NCI-H2029 treated with DMSO at 0.1 percent for 48 hours (cell line): ENCODE results near the gene AP3D1.
"Not testable (repeated sequence)": the region's sequence is repeated elsewhere in the genome, so short reads cannot be mapped to it uniquely, and the experiment has no call there.

Experiments used
- DNase-seq: peaks from one replicate; lab custom pipeline; 2025; lab: John Stamatoyannopoulos, UW

Gene AP3D1

DNA sequence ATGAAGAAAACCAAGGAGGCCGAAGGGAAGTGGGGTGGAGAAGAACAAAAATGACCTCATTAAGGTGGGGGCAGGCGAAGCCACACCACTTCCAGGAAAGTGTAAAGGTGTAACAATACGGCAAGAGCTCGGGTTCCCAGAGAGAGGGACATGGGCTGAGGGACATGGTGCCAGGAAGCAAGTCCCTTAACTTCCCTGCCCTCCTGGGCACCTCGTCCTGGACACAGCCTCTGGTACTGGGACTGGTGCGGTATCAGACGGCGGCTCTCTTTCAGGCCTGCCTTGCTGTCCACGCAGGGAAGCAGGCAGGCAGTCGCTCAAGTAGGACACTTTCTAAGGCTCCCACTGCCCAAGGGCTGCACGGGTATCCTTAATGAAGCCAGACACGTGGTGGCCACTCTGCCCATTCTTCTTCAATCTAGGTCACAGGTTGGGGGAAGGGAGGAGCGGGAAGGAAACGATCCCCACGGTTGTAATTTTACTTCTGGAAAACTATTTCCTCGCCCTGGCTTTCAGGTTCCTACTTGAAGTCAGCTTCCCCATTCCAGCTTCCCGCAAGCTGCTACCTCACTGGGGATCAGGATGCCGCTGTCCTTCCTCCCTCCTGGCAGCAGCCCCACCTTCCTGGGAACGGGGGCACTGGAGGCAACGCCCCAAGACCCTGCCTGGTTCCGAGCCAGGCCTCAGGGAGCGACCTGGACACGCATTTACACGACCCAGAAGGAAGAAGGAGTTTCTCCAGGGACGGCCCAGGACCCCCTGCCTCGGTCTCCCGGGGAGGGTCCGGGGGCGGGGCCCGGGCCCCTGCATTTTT, 1.2 kb downstream of the AP3D1 start:
- DNase-seq, result no peak

DNA sequence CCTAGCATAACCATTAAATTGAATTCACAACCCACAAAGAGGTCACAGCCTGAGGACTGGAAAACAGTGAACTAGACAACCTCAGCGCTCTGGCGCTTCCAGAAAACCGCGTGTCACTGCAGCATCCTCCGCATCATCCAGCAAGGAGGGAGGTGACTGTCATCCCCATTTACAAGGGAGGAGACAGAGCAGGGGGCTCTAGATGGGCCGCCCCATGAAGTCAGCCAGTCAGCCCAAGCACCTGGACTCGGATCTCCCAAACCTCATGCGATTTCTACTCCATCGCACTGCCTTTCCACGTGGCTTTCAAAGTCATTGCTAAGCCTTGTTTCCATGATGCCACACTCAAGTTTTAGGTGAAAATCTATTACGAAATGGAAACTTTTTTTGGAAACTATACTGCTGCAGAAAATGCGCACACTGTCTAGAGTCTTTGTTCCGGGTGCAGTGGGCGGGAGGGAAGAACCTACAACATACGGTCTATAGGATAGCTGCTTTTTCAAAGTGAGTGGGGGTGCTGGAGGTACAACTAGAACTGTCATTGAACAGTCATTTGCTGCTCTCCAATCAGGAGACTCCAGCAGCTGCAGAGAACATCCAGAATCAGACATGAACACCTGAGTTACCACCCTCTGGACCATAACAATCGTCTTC, 2.8 kb downstream of the AP3D1 start:
- DNase-seq, result no peak

DNA sequence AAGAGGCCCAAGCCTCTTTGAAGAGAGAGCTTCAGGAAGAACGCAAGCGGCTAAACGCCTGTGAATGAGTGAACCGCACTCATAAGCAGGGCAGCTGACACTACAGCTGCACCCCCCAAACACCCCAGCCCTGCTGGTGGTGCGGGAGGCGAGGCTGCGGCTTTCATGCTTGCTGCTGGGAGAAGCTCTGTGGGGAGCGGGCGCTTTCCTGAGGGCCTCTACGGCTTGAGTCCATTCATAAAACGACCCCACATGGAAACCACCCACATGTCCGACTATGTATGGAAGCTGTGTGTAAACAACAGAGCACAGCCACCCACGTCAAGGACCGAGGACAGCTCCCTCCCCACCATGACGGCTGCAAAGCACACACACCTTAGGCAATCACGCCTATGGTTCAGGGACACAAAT, 5.5 kb downstream of the AP3D1 start:
- no peak for DNase-seq

DNA sequence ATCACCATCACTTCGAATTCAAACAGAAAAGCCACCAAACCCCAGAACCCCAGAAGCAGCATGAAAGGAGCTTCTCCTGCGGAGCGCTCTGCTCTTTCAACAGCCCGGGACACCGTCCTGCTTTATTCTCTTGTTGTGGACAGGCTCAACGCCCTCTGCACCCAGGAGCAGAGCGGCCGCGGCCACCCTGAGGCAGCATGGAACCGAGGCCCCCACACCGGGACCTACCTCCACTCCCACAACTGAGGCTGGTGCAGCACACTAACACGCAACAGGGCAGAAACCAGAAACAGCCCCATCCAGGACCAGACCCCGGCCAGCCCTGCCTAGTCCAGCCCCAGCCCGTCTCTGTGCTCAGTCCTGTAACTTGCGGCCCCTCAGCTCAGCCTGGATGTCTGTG, 7.2 kb downstream of the AP3D1 start:
- DNase-seq, result no peak

DNA sequence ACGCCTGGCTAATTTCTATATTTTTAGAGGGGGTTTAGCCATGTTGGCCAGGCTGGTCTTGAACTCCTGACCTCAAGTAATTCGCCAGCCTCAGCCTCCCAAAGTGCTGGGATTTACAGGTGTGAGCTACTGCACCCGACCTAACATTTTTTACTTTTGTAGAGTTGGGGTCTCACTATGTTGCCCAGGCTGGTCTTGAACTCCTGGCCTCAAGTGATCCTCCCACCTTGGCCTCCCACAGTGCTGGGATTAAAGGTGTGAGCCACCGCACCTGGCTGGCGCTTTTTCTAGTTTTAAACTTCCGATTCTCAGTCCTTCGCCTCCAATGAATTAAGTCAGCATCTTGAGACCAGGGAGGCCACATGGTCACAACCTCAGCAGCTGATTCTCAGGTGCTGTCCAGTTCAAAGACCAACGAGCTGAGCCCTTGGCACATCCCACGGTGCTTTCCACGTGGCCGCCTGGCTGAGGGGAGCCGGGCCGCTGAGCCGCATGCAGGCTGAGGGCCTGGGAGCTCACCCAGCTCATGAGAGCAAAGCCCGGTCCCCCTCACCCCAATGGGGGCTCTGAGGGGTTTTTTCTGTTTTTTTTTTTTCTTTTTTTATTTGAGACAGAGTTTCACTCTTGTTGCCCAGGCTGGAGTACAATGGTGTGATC, 9.1 kb downstream of the AP3D1 start:
- DNase-seq, result no peak

DNA sequence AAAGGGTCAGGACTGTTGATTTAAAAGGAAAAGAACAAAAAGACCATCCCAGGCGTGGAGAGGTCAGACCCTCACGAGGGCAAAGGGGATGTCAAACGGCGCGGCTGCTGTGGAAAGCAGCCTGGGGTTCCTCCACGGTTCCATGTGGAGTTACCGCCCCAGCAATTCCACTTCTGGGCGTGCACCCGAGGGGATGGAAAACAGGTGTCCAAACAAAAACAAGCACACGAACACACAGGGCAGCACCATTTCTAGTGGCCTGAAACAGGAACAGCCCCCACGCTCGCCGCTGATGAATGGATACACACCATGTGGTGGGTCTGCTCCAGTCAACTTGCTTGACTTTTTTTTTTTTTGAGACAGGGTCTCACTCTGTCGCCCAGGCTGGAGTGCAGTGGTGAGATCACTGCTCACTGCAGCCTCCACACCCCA, 11.2 kb downstream of the AP3D1 start:
- DNase-seq, result no peak

DNA sequence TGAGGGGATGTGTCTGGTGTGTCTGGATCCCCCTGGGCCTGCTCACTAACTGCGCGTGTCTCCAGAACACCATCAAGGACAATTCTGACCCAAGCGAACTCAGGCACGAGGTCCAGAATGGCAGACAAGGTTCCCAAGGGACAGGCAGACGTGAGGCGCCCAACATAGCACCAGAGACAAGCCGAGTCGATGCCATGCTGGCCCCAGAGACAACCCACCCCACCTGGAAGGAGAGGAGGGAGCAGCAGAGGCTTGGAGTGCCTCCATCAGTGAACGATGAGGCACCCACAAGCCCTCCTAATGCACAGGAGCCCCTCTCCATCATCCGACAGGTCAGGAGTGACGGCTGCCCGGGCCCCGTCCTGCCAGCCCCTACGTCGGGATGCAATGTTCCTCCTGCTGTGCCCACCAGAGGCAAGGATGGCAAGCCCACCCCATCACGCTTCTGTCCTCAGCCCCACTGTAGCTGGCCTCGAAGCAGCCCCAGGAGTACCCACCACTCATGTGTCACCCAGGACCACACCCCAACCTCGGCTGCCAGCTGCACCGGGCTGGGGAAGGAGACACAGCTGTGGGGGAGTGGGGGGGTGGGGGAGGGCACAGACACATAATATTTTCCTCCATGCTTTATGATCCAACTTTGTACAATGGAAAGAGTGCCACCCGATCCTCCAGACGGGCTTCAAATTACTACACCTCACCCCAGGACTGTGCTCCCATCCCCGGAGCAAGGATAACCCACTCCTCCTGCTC, 11.8 kb downstream of the AP3D1 start:
- no peak for DNase-seq

DNA sequence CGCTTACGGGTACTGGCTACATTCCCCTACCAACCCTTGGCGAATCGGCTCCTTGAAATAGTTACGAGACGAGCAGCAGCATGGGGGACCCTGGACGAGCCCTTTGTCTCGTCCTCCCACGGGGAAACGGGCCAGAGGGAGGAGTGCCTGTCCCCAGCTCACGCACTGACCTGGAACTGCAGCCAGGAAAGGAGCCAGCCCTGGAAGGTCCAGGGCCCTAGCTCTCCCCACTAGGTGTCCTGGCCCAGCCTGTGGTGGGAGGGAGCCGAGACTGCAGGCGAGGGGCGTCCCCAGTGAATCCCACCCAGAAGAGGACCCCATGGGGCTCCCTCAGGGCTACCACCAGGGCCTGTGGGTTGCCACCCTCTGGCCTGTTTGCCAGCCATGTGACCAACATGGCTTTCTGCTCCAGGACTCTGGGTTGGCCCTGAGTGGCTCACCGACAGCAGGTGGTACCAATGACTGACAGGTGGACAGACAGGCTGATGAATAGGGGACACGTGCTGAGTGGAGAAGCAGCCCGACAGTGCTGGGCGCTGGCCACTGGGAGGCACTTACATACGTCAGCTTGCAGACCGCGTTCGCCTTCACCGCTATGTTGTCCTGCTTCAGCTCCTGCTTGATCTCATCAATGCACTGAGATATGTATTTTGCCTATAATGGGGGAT, 13.2 kb downstream of the AP3D1 start:
- no peak for DNase-seq

DNA sequence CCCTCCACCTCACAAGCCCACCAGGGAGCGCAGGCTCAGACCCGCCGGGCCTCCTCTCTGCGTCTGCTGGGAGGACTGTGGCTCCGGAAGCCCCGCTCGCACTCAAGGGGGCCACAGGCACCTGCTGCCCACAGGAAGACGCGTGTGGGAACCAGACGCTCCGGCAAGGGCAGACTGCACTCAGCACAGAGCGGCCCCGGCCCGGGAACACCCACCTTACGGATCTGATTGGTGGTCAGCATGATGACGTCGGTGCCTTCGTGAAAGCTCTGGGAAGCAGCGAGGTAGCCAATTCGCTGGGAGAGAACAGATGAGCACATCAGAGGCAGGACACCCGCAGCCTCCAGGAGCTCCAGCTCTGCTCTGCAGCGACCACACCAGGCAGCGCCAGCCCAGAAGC, 14.6 kb downstream of the AP3D1 start:
- peak; percentile 56 for DNase-seq

DNA sequence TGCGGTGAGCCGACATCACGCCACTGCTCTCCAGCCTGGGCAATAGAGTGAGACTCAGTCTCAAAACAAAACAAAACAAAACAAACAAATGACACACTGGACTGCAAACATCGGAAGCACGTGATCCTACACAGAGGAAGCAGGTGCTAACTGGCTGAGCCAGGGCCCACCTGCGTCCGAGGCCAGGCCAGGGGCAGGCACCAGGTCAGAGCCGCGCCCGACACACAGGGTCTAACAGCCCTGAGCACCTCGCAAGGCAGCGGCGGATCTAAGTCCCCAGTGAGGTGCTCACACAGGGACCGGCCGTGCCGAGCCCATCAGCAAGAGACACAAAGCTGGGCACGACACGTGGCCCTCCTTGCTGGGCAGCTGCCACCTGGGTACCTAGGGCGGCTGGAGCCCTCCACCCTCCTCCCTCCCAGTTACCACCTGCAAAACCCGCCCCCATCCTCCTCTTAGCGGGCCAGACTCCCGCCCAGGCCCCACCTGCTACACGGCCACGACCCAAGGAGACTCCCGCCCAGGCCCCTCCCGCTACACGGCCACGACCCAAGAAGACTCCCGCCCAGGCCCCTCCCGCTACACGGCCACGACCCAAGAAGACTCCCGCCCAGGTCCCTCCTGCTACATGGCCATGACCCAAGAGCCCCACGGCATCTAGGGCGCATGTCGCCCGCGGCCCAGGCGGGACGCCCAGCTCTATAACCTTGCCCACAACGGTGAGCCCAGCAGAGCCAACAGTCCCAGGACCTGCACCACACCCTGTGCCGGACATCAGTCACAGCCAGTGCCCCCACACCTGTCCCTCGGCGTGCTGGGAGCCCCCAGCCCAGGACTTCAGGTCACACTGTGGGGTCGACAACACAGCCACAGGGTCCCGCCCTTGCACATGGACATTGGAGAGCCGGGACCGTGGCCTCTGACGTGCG, 15.6 kb downstream of the AP3D1 start:
- DNase-seq, result peak; percentile 72

DNA sequence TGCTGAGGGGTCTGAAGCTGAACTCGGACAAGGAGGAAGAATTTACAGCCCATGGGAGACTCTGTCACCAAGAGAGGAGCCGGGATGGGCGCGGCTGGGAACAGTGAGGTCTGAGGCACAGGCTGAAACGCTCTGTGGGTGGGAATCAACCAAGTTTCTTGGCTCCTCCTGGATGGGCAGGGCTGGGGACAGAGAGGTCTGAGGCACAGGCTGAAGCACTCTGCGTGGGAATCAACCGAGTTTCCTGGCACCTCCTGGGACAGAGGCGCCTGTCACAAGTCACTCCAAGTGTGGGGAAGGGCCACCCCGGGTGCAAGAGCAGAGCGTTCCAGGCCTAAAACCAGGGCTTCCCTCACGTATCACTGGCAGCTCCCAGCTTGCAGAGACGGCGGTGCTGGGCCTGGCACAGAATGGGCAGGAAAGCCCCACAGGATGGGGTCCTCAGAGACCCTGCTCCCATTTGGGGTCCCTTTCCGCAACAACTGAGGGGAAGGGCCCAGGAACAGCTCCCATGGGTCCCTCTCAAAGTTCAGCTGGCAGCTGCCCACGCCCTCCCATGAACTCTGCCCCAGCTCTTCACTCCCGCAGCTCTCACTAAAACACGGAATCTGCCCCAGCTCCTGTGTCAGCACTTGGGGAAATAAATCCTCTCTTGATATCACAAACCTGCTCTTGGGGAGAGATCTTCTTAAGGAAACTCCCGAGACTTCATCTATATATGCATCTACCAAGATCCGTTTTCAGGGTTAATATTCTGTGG, 18.5 kb downstream of the AP3D1 start:
- no peak for DNase-seq

DNA sequence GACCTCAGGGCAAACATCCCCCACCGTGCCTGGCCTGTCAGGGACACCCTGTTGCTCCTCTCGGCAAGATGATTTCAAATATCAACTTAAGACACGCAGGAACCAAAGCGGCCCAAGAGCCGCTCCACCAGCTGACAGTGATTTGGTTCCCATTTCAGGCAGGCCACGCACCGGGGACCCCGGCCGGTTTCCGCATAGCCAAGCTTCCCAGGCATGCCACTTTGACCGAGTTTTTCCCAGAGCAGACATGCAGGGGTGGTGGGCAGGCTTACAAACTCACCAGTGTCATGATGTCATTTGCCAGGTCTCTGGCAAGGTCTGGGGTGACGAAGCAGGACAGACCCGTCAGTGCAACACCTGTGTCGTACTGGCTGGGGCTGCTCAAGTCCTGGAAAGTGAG, 19.2 kb downstream of the AP3D1 start:
- no peak for DNase-seq

DNA sequence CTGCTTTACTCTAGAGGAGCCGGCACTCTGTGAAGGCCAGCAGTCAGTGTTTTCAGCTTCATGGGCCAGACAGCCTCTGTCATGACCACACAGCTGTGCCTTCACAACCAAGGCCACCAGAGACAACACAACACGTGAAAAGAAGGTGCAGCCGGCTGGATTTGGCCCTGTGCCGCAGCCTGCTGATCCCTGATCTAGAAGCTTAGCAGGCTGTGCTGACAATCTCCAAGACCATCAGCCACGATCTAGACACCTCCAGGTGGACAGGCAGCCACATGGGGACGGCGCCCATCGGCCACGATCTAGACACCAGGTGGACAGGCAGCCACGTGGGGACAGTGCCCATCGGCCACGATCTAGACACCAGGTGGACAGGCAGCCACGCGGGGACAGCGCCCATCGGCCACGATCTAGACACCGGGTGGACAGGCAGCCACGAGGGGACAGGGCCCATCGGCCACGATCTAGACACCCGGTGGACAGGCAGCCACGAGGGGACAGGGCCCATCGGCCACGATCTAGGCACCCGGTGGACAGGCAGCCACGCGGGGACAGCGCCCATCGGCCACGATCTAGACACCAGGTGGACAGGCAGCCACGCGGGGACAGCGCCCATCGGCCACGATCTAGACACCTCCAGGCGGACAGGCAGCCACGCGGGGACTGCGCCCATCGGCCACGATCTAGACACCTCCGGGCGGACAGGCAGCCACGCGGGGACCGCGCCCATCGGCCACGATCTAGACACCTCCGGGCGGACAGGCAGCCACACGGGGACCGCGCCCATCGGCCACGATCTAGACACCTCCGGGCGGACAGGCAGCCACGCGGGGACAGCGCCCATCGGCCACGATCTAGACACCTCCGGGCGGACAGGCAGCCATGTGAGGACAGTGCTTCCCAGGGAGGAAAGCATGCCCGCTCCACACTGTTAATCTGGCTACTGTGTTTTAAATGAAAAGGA, 20.1 kb downstream of the AP3D1 start:
- not testable (repeated sequence) for DNase-seq

DNA sequence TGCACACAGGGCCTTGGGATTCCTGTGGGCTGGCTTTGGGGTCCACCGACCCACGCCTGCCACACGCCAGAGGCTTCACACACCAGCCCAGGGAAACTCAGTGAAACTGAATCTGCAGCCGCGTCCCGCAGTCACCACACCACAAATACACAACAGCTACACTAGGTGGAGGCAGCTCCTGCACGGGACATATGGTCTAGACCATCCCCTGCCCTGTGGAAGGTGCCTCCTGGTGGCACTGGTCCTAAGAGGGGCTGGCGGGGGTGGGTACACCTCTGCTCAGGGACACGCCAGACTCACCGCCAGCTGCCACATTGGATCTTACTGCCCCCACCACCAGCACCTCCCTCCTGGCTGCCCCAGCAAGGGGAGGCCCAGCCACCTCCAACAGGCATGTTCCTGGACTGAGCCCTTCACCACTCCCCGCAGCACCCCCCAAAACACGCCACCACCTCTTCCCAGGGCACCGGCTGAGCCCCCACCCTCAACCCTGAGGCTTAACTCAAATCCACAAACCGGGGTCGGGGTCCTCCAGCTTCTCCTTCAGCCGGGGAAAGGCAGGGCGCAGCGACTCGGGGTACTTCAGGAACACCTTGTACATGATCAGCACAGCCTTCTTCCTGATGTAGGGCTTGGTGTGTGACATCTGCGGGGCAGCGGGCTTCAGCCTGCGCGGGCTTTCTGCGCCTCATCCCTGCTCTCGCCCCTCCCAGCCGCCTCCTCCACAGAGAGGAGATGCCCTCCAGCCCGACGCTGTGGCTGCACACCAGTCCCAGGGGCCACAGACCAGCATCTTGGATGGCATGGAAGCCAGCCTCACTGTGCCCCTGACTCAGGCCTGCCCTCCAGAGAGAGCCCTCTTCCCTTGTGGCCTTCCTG, 21.2 kb downstream of the AP3D1 start:
- no peak for DNase-seq

DNA sequence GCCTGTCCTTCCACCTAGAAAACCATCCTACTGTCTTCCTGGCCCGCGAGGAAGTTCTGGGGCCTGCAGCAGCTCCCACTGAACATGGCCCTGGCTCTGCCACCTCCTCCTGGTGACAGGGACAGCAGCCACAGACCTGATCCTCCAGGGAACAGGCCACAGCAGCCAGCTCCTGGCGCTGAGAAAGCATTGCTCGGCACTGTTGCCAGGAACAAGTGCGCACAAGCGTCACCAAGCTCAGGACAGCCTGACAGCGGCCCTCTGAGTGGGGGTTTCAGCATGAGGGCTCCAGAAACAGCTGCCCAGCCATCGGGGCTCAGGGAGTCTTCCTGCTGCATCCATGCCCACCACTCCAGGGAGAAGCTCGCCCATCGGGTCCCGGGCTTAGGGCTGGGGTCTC, 21.9 kb downstream of the AP3D1 start:
- DNase-seq, result no peak

DNA sequence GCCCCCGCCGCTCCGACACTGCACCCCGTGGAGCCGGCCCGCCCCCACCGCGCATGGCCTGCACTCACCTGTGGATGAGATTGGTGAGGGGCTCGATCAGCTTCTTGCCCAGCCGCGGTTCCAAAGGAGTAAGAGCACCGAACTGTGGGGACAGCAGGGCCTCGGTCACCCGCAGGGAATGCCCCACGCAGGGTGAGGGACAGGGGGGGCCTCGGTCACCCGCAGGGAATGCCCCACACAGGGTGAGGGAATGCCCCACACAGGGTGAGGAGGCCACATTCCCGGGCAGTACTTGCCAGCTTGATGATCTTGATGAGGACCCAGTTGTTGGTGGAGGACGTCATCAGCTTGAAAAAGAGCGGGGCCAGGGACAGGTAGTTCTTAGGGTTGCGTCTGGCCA, 22.3 kb downstream of the AP3D1 start:
- DNase-seq, result no peak

DNA sequence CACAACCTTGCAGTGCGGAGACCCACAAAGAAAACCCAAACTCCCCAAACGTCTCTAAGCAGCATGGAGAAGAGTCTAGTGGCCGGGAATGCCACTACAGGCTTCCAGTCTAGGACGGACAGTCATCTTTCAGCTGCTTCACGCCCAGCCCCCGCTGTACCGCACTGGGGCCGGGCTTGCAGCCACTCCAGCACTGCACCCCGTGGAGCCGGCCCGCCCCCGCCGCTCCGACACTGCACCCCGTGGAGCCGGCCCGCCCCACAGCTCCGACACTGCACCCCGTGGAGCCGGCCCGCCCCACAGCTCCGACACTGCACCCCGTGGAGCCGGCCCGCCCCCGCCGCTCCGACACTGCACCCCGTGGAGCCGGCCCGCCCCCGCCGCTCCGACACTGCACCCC, 23.1 kb downstream of the AP3D1 start:
- not testable (repeated sequence) for DNase-seq

DNA sequence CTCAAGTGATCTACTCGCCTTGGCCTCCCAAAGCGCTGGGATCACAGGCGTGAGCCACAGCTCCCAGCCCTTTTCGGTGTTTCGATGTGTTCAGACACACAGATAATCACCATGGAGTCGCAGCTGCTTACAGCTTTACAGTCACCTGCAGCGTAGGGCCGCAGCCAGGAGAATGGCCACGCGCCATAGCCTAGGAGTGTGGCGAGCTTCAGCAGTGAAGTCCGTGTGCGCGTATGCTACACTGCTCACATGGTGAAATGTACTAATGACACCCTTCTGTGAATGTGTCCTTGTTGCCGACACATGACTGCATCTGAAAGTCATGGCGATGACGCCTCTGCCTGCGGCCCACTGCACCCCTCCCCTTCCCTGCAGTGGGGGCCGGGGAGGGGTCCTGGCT, 23.6 kb downstream of the AP3D1 start:
- no peak for DNase-seq
